HepG2 (cell line): ENCODE measurements around the gene CERS5. TPM values are rescaled to one million over a fixed set of nuclear protein-coding genes. Genes with fewer than 3 reads are reported as not detected.

Experiments
- ATAC-seq: fragments of 200-7000 bp; cut with Tn5 transposase; 3 replicates; pipeline ENCODE4 v1.9.1; 2020; ENCODE audit warnings: mild to moderate bottlenecking, moderate library complexity
- BruUV-seq: library from RNA; stranded (reverse); fragments of 400-500 nt; replicated peaks from 2 replicates; lab custom pipeline; 2021; lab: Mats Ljungman, UMichigan
- CTCF ChIA-PET: fragments of 300-600 bp; formaldehyde crosslinking; extraction: SDS; loops from one replicate; lab custom pipeline; 2021; ENCODE audit warnings: low total read pairs, inconsistent platforms, low intra/inter-chr PET ratio; lab: Yijun Ruan, JAX
- POLR2A ChIA-PET: fragments of 350-600 bp; sonication (Branson Sonifier 250); formaldehyde crosslinking; loops from one replicate; lab custom pipeline; 2020; ENCODE audit warnings: antibody characterized with exemption, inconsistent platforms; lab: Yijun Ruan, JAX
- DNase-seq: peaks from one replicate; pipeline ENCODE4 v3.0.0-alpha.2; 2015; ENCODE audit warnings: low spot score
- FAIRE-seq: peaks from 3 replicates; lab custom pipeline; 2011; peaks lifted over from hg19 to GRCh38; lab: Jason Lieb, UNC
- H2AFZ ChIP-seq: one replicate; pipeline ENCODE4 v1.6.1; 2011; ENCODE audit warnings: low read length, inconsistent platforms
- H3K27ac ChIP-seq: fragments of 300-600 bp; 3 replicates; pipeline ENCODE4 v1.8.0; 2011; ENCODE audit warnings: mixed run types, mild to moderate bottlenecking, mixed read lengths, low read length, inconsistent platforms; ENCODE audit not compliant: insufficient read depth; ENCODE audit errors: extremely low read length
- H3K27me3 ChIP-seq, 2 experiments: fragments of 200-600 bp in 1 of 2; 2 replicates in 1 of 2; 3 replicates in 1 of 2; pipeline versions ENCODE4 v1.6.0 to v1.8.0; 2011; ENCODE audit warnings: low read length in 2 of 2, mild to moderate bottlenecking in 2 of 2, moderate library complexity in 2 of 2, inconsistent platforms in 1 of 2; ENCODE audit not compliant: insufficient read depth in 2 of 2, control insufficient read depth in 1 of 2
- H3K36me3 ChIP-seq, 2 experiments: fragments of 200-600 bp in 1 of 2; replicated peaks in 1 of 2; 2 replicates in 1 of 2; 3 replicates in 1 of 2; pipeline versions ENCODE4 v1.5.1 to v1.8.0; 2011; ENCODE audit warnings: low read length in 2 of 2, inconsistent platforms in 1 of 2; ENCODE audit not compliant: insufficient read depth in 2 of 2, control insufficient read depth in 1 of 2
- H3K4me1 ChIP-seq: 2 replicates; pipeline ENCODE4 v1.5.1; 2012; ENCODE audit warnings: low read length, inconsistent platforms; ENCODE audit not compliant: insufficient read depth
- H3K4me2 ChIP-seq: 2 replicates; pipeline ENCODE4 v1.6.0; 2011; ENCODE audit warnings: low read depth, low read length, inconsistent platforms
- H3K4me3 ChIP-seq, 3 experiments: fragments of 200-600 bp in 1 of 3; sonication (generic), shearing (Covaris generic) in 1 of 3; replicated peaks in 1 of 3; 2 replicates each; pipeline ENCODE4 v1.5.1; 2011 to 2016; ENCODE audit warnings: low read length in 3 of 3, inconsistent platforms in 2 of 3, low read depth in 2 of 3, mild to moderate bottlenecking in 2 of 3, control low read depth in 1 of 3, mixed read lengths in 1 of 3; ENCODE audit not compliant: insufficient read depth in 1 of 3
- H3K79me2 ChIP-seq: one replicate; pipeline ENCODE4 v1.6.1; 2011; ENCODE audit warnings: low read length, inconsistent platforms; ENCODE audit not compliant: insufficient read depth
- H3K9ac ChIP-seq: 2 replicates; pipeline ENCODE4 v1.6.0; 2011; ENCODE audit warnings: mild to moderate bottlenecking, low read depth, low read length, inconsistent platforms; ENCODE audit not compliant: insufficient read depth
- H3K9me3 ChIP-seq: 2 replicates; pipeline ENCODE4 v1.5.1; 2012; ENCODE audit warnings: mild to moderate bottlenecking, low read length
- H4K20me1 ChIP-seq: 2 replicates; pipeline ENCODE4 v1.6.0; 2011; ENCODE audit warnings: inconsistent platforms, mild to moderate bottlenecking, low read length, moderate library complexity; ENCODE audit not compliant: insufficient read depth
- ATRX ChIP-seq: sonication (generic); formaldehyde crosslinking; IDR thresholded peaks from 2 replicates; pipeline ENCODE4 v1.4.0; 2020; ENCODE audit warnings: missing genetic modification reagents, borderline replicate concordance
- EED ChIP-seq: sonication (generic); formaldehyde crosslinking; IDR thresholded peaks from 2 replicates; pipeline ENCODE4 v1.5.0; 2020; ENCODE audit warnings: mild to moderate bottlenecking, missing genetic modification reagents
- ESRRA ChIP-seq: sonication (generic); formaldehyde crosslinking; IDR thresholded peaks from 2 replicates; pipeline ENCODE4 v1.5.1; 2020; ENCODE audit warnings: mild to moderate bottlenecking, low read depth, missing genetic modification reagents
- MLLT10 ChIP-seq: sonication (generic); formaldehyde crosslinking; IDR thresholded peaks from 2 replicates; pipeline ENCODE4 v1.4.0; 2020; ENCODE audit warnings: missing genetic modification reagents
- ZNF230 ChIP-seq: sonication (generic); formaldehyde crosslinking; IDR thresholded peaks from 2 replicates; pipeline ENCODE4 v1.4.0; 2020; ENCODE audit warnings: mild to moderate bottlenecking, missing genetic modification reagents
- ZNF251 ChIP-seq: sonication (generic); formaldehyde crosslinking; IDR thresholded peaks from 2 replicates; pipeline ENCODE4 v1.9.0; 2021; ENCODE audit warnings: mild to moderate bottlenecking, missing genetic modification reagents
- ZNF33B ChIP-seq: sonication (generic); formaldehyde crosslinking; IDR thresholded peaks from 2 replicates; pipeline ENCODE4 v1.5.1; 2020; ENCODE audit warnings: mild to moderate bottlenecking, missing genetic modification reagents
- ZNF589 ChIP-seq: sonication (generic); formaldehyde crosslinking; conservative IDR thresholded peaks from 2 replicates; pipeline ENCODE4 v1.8.0; 2022; ENCODE audit warnings: mild to moderate bottlenecking, moderate library complexity, missing genetic modification reagents
- ZNF891 ChIP-seq: sonication (generic); formaldehyde crosslinking; IDR thresholded peaks from 2 replicates; pipeline ENCODE4 v1.5.0; 2020; ENCODE audit warnings: mild to moderate bottlenecking, missing genetic modification reagents
- WGBS: methylation state at CpG from one replicate; pipeline ENCODE4 v1.1.6; 2017; ENCODE audit warnings: low lambda C conversion rate; 5-methylcytosine and 5-hydroxymethylcytosine counted together
- in situ Hi-C: cut with HindIII; loops from 2 replicates; pipeline ENCODE4 v1.10.0; 2017; ENCODE audit warnings: low pct_unique_long_range_greater_than_20kb; ENCODE audit not compliant: extremely low pct_ligation_motif_present
- intact Hi-C: fragments of 100-400 bp; cut with micrococcal nuclease; formaldehyde crosslinking; loops from one replicate; pipeline ENCODE4 v1.10.0; 2022; ENCODE audit not compliant: unreplicated experiment
- polyA plus RNA-seq, 8 experiments: library from polyadenylated mRNA; depleted of rRNA in 3 of 8; stranded (reverse) in 7 of 8; unstranded in 1 of 8; fragments of >200 nt; fragmentation: Illumina TruSeq in 4 of 8; extraction: Trizol in 4 of 8; gene quantifications; 2 replicates each; pipeline versions ENCODE4 v1.2.1 to v1.2.3, GENCODE V29; 2011 to 2016; ENCODE audit warnings: low read depth in 4 of 8, missing spikeins in 1 of 8, mixed read lengths in 1 of 8; ENCODE audit not compliant: insufficient read depth in 1 of 8
- total RNA-seq, 5 experiments: library from RNA; depleted of rRNA; stranded (reverse); fragments of >200 nt; fragmentation: Illumina TruSeq; extraction: Trizol; gene quantifications; 2 replicates each; pipeline ENCODE4 v1.2.3, GENCODE V29; 2016; ENCODE audit warnings: low read depth in 1 of 5
- TF ChIP-seq, protein P1 (sequence below): sonication (generic); formaldehyde crosslinking; IDR thresholded peaks from 2 replicates; pipeline ENCODE4 v1.4.0; 2020; ENCODE audit warnings: missing genetic modification reagents
- TF ChIP-seq, protein P2 (sequence below): sonication (generic); formaldehyde crosslinking; IDR thresholded peaks from 2 replicates; pipeline ENCODE4 v1.4.0; 2020; ENCODE audit warnings: missing genetic modification reagents, borderline replicate concordance
- TF ChIP-seq, protein P3 (sequence below): IDR thresholded peaks from 2 replicates; pipeline ENCODE4 v1.6.1; 2016; ENCODE audit warnings: low read depth, missing genetic modification reagents, missing compliant biosample characterization
- TF ChIP-seq, protein P4 (sequence below): sonication (generic); formaldehyde crosslinking; IDR thresholded peaks from 2 replicates; pipeline ENCODE4 v1.5.0; 2020; ENCODE audit warnings: mild to moderate bottlenecking, missing genetic modification reagents

CERS5 gene
- total and polyA plus RNA-seq, 2 of the 13 experiments (the other 11 are each of a cell fraction or from before 2014, with no cell fraction given), result 22.3 to 48.8 TPM

DNA sequence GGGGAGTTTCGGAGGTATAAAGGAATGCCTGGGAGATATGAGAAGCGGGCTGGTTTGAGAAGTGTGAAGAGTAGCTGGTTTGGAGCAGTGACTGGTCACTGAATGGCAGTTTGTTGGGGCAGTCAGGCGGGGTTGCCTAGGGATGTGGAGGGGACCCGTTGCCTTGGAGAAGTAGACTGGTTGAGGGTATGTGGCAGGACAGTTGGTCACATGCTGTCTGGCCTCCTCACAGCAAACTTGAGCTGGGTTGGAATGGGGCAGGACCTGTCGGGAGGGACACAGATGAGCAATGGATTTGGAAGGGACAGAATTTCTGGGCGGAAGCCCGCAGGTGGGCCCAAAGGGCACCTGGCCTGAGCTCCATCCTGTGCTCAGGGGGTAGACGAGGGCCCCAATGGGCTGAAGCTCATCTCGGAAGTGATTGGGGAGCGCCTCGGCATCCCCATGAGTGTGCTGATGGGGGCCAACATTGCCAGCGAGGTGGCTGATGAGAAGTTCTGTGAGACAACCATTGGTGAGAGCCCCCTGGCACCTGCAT, 61.2 kb downstream of the CERS5 start:
- Histone ChIP-seq H3K36me3 (no peaks in the 10 kb centered on the region), H3K79me2 (no peaks in the 10 kb centered on the region), H3K4me1 (peaks cover 90% of the 10 kb centered on the region), H3K27ac (peak overlapping the region; percentile 73), H2AFZ (no peak overlapping the region), H3K4me2 (no peak overlapping the region), H3K9ac (no peak overlapping the region), H4K20me1 (no peaks in the 10 kb centered on the region), H3K9me3 (no peaks in the 10 kb centered on the region), H3K27me3 (no peaks in the 10 kb centered on the region), H3K4me3 (no peak overlapping the region)
- no TSS peak for BruUV-seq
- in situ Hi-C loops (no loop called here), intact Hi-C loops (no loop called here)
- FAIRE-seq (no peak), DNase-seq (no peak), ATAC-seq (no peak)
- WGBS, result 95% methylated on average over 12 of the region's 12 CpGs
- CTCF ChIA-PET, result no interaction called here
- POLR2A ChIA-PET, result interaction anchor here (3.6 kb wide), 1 partner anchor 23 kb away, joined by 35 read pairs; no protein-coding TSS in a partner anchor
- no peak for TF ChIP-seq EED
- TF ChIP-seq MLLT10 (CRISPR knock-in tag), result no peak
- TF ChIP-seq, protein P1, sequence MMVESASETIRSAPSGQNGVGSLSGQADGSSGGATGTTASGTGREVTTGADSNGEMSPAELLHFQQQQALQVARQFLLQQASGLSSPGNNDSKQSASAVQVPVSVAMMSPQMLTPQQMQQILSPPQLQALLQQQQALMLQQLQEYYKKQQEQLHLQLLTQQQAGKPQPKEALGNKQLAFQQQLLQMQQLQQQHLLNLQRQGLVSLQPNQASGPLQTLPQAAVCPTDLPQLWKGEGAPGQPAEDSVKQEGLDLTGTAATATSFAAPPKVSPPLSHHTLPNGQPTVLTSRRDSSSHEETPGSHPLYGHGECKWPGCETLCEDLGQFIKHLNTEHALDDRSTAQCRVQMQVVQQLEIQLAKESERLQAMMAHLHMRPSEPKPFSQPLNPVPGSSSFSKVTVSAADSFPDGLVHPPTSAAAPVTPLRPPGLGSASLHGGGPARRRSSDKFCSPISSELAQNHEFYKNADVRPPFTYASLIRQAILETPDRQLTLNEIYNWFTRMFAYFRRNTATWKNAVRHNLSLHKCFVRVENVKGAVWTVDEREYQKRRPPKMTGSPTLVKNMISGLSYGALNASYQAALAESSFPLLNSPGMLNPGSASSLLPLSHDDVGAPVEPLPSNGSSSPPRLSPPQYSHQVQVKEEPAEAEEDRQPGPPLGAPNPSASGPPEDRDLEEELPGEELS (CRISPR knock-in tag), result no peak
- TF ChIP-seq ESRRA (CRISPR knock-in tag), result no peak
- TF ChIP-seq ZNF891, result no peak
- no peak for TF ChIP-seq ZNF589
- TF ChIP-seq ZNF230 (CRISPR knock-in tag), result no peak
- TF ChIP-seq ZNF251 (CRISPR knock-in tag), result no peak
- TF ChIP-seq, protein P2, sequence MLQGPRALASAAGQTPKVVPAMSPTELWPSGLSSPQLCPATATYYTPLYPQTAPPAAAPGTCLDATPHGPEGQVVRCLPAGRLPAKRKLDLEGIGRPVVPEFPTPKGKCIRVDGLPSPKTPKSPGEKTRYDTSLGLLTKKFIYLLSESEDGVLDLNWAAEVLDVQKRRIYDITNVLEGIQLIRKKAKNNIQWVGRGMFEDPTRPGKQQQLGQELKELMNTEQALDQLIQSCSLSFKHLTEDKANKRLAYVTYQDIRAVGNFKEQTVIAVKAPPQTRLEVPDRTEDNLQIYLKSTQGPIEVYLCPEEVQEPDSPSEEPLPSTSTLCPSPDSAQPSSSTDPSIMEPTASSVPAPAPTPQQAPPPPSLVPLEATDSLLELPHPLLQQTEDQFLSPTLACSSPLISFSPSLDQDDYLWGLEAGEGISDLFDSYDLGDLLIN (CRISPR knock-in tag), result no peak
- no peak for TF ChIP-seq ATRX (CRISPR knock-in tag)
- TF ChIP-seq, protein P3, sequence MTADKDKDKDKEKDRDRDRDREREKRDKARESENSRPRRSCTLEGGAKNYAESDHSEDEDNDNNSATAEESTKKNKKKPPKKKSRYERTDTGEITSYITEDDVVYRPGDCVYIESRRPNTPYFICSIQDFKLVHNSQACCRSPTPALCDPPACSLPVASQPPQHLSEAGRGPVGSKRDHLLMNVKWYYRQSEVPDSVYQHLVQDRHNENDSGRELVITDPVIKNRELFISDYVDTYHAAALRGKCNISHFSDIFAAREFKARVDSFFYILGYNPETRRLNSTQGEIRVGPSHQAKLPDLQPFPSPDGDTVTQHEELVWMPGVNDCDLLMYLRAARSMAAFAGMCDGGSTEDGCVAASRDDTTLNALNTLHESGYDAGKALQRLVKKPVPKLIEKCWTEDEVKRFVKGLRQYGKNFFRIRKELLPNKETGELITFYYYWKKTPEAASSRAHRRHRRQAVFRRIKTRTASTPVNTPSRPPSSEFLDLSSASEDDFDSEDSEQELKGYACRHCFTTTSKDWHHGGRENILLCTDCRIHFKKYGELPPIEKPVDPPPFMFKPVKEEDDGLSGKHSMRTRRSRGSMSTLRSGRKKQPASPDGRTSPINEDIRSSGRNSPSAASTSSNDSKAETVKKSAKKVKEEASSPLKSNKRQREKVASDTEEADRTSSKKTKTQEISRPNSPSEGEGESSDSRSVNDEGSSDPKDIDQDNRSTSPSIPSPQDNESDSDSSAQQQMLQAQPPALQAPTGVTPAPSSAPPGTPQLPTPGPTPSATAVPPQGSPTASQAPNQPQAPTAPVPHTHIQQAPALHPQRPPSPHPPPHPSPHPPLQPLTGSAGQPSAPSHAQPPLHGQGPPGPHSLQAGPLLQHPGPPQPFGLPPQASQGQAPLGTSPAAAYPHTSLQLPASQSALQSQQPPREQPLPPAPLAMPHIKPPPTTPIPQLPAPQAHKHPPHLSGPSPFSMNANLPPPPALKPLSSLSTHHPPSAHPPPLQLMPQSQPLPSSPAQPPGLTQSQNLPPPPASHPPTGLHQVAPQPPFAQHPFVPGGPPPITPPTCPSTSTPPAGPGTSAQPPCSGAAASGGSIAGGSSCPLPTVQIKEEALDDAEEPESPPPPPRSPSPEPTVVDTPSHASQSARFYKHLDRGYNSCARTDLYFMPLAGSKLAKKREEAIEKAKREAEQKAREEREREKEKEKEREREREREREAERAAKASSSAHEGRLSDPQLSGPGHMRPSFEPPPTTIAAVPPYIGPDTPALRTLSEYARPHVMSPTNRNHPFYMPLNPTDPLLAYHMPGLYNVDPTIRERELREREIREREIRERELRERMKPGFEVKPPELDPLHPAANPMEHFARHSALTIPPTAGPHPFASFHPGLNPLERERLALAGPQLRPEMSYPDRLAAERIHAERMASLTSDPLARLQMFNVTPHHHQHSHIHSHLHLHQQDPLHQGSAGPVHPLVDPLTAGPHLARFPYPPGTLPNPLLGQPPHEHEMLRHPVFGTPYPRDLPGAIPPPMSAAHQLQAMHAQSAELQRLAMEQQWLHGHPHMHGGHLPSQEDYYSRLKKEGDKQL (CRISPR knock-in tag), result no peak
- TF ChIP-seq, protein P4, sequence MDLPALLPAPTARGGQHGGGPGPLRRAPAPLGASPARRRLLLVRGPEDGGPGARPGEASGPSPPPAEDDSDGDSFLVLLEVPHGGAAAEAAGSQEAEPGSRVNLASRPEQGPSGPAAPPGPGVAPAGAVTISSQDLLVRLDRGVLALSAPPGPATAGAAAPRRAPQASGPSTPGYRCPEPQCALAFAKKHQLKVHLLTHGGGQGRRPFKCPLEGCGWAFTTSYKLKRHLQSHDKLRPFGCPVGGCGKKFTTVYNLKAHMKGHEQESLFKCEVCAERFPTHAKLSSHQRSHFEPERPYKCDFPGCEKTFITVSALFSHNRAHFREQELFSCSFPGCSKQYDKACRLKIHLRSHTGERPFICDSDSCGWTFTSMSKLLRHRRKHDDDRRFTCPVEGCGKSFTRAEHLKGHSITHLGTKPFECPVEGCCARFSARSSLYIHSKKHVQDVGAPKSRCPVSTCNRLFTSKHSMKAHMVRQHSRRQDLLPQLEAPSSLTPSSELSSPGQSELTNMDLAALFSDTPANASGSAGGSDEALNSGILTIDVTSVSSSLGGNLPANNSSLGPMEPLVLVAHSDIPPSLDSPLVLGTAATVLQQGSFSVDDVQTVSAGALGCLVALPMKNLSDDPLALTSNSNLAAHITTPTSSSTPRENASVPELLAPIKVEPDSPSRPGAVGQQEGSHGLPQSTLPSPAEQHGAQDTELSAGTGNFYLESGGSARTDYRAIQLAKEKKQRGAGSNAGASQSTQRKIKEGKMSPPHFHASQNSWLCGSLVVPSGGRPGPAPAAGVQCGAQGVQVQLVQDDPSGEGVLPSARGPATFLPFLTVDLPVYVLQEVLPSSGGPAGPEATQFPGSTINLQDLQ (CRISPR knock-in tag), result no peak
- no peak for TF ChIP-seq ZNF33B
